ENCODE measurements around the gene EMSY.

DNA sequence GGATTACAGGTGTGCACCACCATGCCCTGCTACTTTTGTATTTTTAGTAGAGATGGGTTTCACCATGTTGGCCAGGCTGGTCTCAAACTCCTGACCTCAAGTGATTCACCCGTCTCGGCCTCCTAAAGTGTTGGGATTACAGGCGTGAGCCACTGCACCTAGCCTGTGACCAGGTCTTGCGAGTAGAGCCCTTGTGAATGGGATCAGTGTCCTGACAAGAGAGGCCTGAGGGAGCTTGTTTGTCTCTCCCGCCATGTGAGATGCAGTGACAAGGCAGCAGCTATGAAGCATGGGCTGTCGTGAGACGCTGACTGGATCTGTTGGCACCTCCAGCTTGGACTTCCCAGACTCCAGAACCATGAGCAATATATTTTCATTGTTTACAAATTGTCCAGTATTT is 156.5 kb downstream of the EMSY start:
- no peak for TF ChIP-seq CTCF (IDR thresholded peaks at IDR 0.05)
- no peak for TF ChIP-seq POLR2A (IDR thresholded peaks at IDR 0.05)
